Neuronal stem cell (in vitro differentiated cells): ENCODE results near the gene POP4.

ENCODE experiments used
- DNase-seq: peaks from one replicate; pipeline ENCODE4 v3.0.0-alpha.2; 2013; ENCODE audit warnings: low spot score
- H2AFZ ChIP-seq: one replicate; pipeline ENCODE4 v1.6.1; 2013; ENCODE audit warnings: mild to moderate bottlenecking, low read length, inconsistent platforms
- H2AK5ac ChIP-seq: 2 replicates; pipeline ENCODE4 v1.6.1; 2013; ENCODE audit warnings: low read depth, mild to moderate bottlenecking, inconsistent platforms, low read length, moderate library complexity, mixed read lengths
- H2BK120ac ChIP-seq: 2 replicates; pipeline ENCODE4 v1.6.1; 2013; ENCODE audit warnings: low read depth, mild to moderate bottlenecking, inconsistent platforms, low read length, moderate library complexity, mixed read lengths
- H2BK12ac ChIP-seq: one replicate; pipeline ENCODE4 v1.6.1; 2013; ENCODE audit warnings: low read length, inconsistent platforms
- H2BK15ac ChIP-seq: 2 replicates; pipeline ENCODE4 v1.6.1; 2013; ENCODE audit warnings: mild to moderate bottlenecking, low read length, inconsistent platforms, mixed read lengths
- H2BK5ac ChIP-seq: one replicate; pipeline ENCODE4 v1.6.1; 2013; ENCODE audit warnings: inconsistent platforms, mild to moderate bottlenecking, low read length, moderate library complexity
- H3K14ac ChIP-seq: one replicate; pipeline ENCODE4 v1.6.1; 2013; ENCODE audit warnings: low read length, inconsistent platforms
- H3K18ac ChIP-seq: 2 replicates; pipeline ENCODE4 v1.6.1; 2013; ENCODE audit warnings: low read length, inconsistent platforms
- H3K23ac ChIP-seq: 2 replicates; pipeline ENCODE4 v1.6.1; 2013; ENCODE audit warnings: low read depth, mild to moderate bottlenecking, mixed read lengths, low read length, inconsistent platforms; ENCODE audit not compliant: poor library complexity
- H3K27ac ChIP-seq: replicated peaks from 3 replicates; pipeline ENCODE4 v1.5.1; 2013; ENCODE audit warnings: low read length, inconsistent platforms
- H3K27me3 ChIP-seq, 3 experiments: 2 replicates each; pipeline ENCODE4 v1.6.1; 2013; ENCODE audit warnings: low read length in 3 of 3, mild to moderate bottlenecking in 2 of 3, inconsistent platforms in 1 of 3, low read depth in 1 of 3, mixed read lengths in 1 of 3, moderate library complexity in 1 of 3; ENCODE audit not compliant: control insufficient read depth in 3 of 3, insufficient read depth in 3 of 3
- H3K36me3 ChIP-seq, 2 donors: replicated peaks in 1 of 2; 2 replicates each; pipeline ENCODE4 v1.6.1; 2013; ENCODE audit warnings: low read length in 2 of 2; ENCODE audit not compliant: control insufficient read depth in 2 of 2, insufficient read depth in 2 of 2
- H3K4ac ChIP-seq: 2 replicates; pipeline ENCODE4 v1.6.1; 2013; ENCODE audit warnings: inconsistent platforms, mild to moderate bottlenecking, low read length, moderate library complexity
- H3K4me1 ChIP-seq, 2 donors: 1 replicate in 1 of 2; 2 replicates in 1 of 2; pipeline ENCODE4 v1.6.1; 2013; ENCODE audit warnings: low read length in 2 of 2, low read depth in 1 of 2; ENCODE audit not compliant: control insufficient read depth in 2 of 2, insufficient read depth in 1 of 2
- H3K4me2 ChIP-seq: one replicate; pipeline ENCODE4 v1.6.1; 2013; ENCODE audit warnings: mild to moderate bottlenecking, low read length, inconsistent platforms; ENCODE audit not compliant: insufficient read depth, poor library complexity, severe bottlenecking
- H3K4me3 ChIP-seq, 2 donors: 2 replicates each; pipeline ENCODE4 v1.5.1; 2013; ENCODE audit warnings: low read length in 2 of 2, mild to moderate bottlenecking in 2 of 2, inconsistent platforms in 1 of 2, moderate library complexity in 1 of 2
- H3K79me1 ChIP-seq: one replicate; pipeline ENCODE4 v1.6.1; 2013; ENCODE audit warnings: low read depth, mild to moderate bottlenecking, inconsistent platforms, low read length, moderate library complexity
- H3K9ac ChIP-seq: one replicate; pipeline ENCODE4 v1.6.1; 2013; ENCODE audit warnings: mild to moderate bottlenecking, low read depth, low read length, inconsistent platforms; ENCODE audit not compliant: poor library complexity
- H3K9me3 ChIP-seq, 2 donors: replicated peaks in 1 of 2; 2 replicates each; pipeline versions ENCODE3 to v1.6.1; 2013; ENCODE audit warnings: low read length in 2 of 2, mild to moderate bottlenecking in 2 of 2, inconsistent platforms in 1 of 2, low read depth in 1 of 2, mixed read lengths in 1 of 2, moderate library complexity in 1 of 2; ENCODE audit not compliant: control insufficient read depth in 2 of 2, insufficient read depth in 1 of 2
- H4K8ac ChIP-seq: one replicate; pipeline ENCODE4 v1.6.1; 2013; ENCODE audit warnings: low read depth, mild to moderate bottlenecking, inconsistent platforms, low read length, moderate library complexity
- H4K91ac ChIP-seq: one replicate; pipeline ENCODE4 v1.6.1; 2013; ENCODE audit warnings: low read length, low read depth, mild to moderate bottlenecking, inconsistent platforms; ENCODE audit not compliant: poor library complexity
- WGBS, 2 donors: extraction: QIAGEN DNeasy Blood & Tissue Kit; methylation state at CpG; one replicate each; pipeline ENCODE4 v1.1.7; 2013; ENCODE audit warnings: missing lambda C conversion rate in 2 of 2, mixed read lengths in 1 of 2; ENCODE audit not compliant: insufficient read length in 2 of 2, insufficient replicate concordance in 1 of 2; ENCODE audit errors: extremely low coverage in 2 of 2; 5-methylcytosine and 5-hydroxymethylcytosine counted together

Gene POP4

GRCh38 chr19:29581398-29581797 lies 24.7 kb upstream of the POP4 start:
- Histone ChIP-seq H3K14ac (no peak overlapping the region), H2AFZ (no peak overlapping the region), H3K36me3 (no peaks in the 10 kb centered on the region), H3K4me1 (peaks cover 0 to 2% of the 10 kb centered on the region in 2 donors), H2BK12ac (no peak overlapping the region), H3K23ac (no peak overlapping the region), H2BK120ac (no peak overlapping the region), H3K27me3 (peaks cover 0 to 27% (median 0%) of the 10 kb centered on the region in 3 experiments), H3K4ac (no peak overlapping the region), H3K18ac (no peak overlapping the region), H3K79me1 (no peaks in the 10 kb centered on the region), H3K9me3 (no peaks in the 10 kb centered on the region), H4K8ac (no peak overlapping the region), H3K9ac (no peak overlapping the region), H2BK5ac (no peak overlapping the region), H2AK5ac (no peak overlapping the region), H3K4me2 (no peak overlapping the region), H3K27ac (no peak overlapping the region), H3K4me3 (no peak overlapping the region), H4K91ac (no peak overlapping the region), H2BK15ac (no peak overlapping the region)
- DNase-seq: no peak
- no CpG with 5 or more reads among the region's 1 CpG for WGBS, 2 donors

GRCh38 chr19:29583196-29583999 lies 22.7 kb upstream of the POP4 start:
- H3K27me3 ChIP-seq: peaks cover 0 to 18% (median 0%) of the 10 kb centered on the region in 3 experiments
- peaks cover 0 to 2% of the 10 kb centered on the region in 2 donors for H3K4me1 ChIP-seq
- H2AFZ ChIP-seq: no peak overlapping the region
- no peak overlapping the region for H3K9ac ChIP-seq
- H3K79me1 ChIP-seq: no peaks in the 10 kb centered on the region
- H2BK12ac ChIP-seq: no peak overlapping the region
- no peak for DNase-seq
- H2BK5ac ChIP-seq: no peak overlapping the region
- H4K91ac ChIP-seq: no peak overlapping the region
- H3K4me2 ChIP-seq: no peak overlapping the region
- H3K14ac ChIP-seq: no peak overlapping the region
- H4K8ac ChIP-seq: no peak overlapping the region
- H2AK5ac ChIP-seq: no peak overlapping the region
- H2BK15ac ChIP-seq: no peak overlapping the region
- no peak overlapping the region for H2BK120ac ChIP-seq
- H3K18ac ChIP-seq: no peak overlapping the region
- WGBS, 2 donors: no CpG with 5 or more reads among the region's 1 CpG
- H3K23ac ChIP-seq: no peak overlapping the region
- H3K9me3 ChIP-seq: no peaks in the 10 kb centered on the region
- no peak overlapping the region for H3K27ac ChIP-seq
- H3K36me3 ChIP-seq: no peaks in the 10 kb centered on the region
- no peak overlapping the region for H3K4ac ChIP-seq
- H3K4me3 ChIP-seq: no peak overlapping the region

GRCh38 chr19:29586401-29586800 lies 19.7 kb upstream of the POP4 start:
- Histone ChIP-seq H3K4me3 (no peak overlapping the region), H4K91ac (no peak overlapping the region), H2BK12ac (no peak overlapping the region), H3K14ac (no peak overlapping the region), H3K27me3 (peaks cover 0 to 26% (median 0%) of the 10 kb centered on the region in 3 experiments), H2BK120ac (no peak overlapping the region), H2AK5ac (no peak overlapping the region), H3K9ac (no peak overlapping the region), H3K4ac (no peak overlapping the region), H2BK15ac (no peak overlapping the region), H3K27ac (no peak overlapping the region), H3K9me3 (no peaks in the 10 kb centered on the region), H3K23ac (no peak overlapping the region), H2AFZ (no peak overlapping the region), H3K4me2 (no peak overlapping the region), H3K18ac (no peak overlapping the region), H3K36me3 (no peaks in the 10 kb centered on the region), H2BK5ac (no peak overlapping the region), H3K79me1 (no peaks in the 10 kb centered on the region), H3K4me1 (peaks cover 0 to 2% of the 10 kb centered on the region in 2 donors), H4K8ac (no peak overlapping the region)
- WGBS, 2 donors: no CpG with 5 or more reads among the region's 2 CpGs
- DNase-seq: no peak

GRCh38 chr19:29587059-29587458 lies 19.0 kb upstream of the POP4 start:
- Histone ChIP-seq H4K91ac (no peak overlapping the region), H3K27me3 (peaks cover 0 to 30% (median 0%) of the 10 kb centered on the region in 3 experiments), H2BK12ac (no peak overlapping the region), H3K18ac (no peak overlapping the region), H4K8ac (no peak overlapping the region), H2AK5ac (no peak overlapping the region), H2BK120ac (no peak overlapping the region), H2BK5ac (no peak overlapping the region), H3K23ac (no peak overlapping the region), H3K4me3 (no peak overlapping the region), H3K9ac (no peak overlapping the region), H3K27ac (no peak overlapping the region), H3K36me3 (no peaks in the 10 kb centered on the region), H3K4me1 (peaks cover 0 to 2% of the 10 kb centered on the region in 2 donors), H3K4ac (no peak overlapping the region), H3K79me1 (no peaks in the 10 kb centered on the region), H2AFZ (no peak overlapping the region), H3K4me2 (no peak overlapping the region), H2BK15ac (no peak overlapping the region), H3K14ac (no peak overlapping the region), H3K9me3 (no peaks in the 10 kb centered on the region)
- WGBS, 2 donors: no CpG with 5 or more reads among the region's 3 CpGs
- DNase-seq: no peak
